Panc1 (cell line): ENCODE measurements around the gene VTI1B. TPM values are rescaled to one million over a fixed set of nuclear protein-coding genes. Genes with fewer than 3 reads are reported as not detected.
"Not testable (repeated sequence)": the region's sequence is repeated elsewhere in the genome, so short reads cannot be mapped to it uniquely, and the experiment has no call there.

Experiments
- ATAC-seq: fragments of 200-7000 bp; cut with Tn5 transposase; 2 replicates; pipeline ENCODE4 v1.9.1; 2020; ENCODE audit warnings: mild to moderate bottlenecking, moderate library complexity
- BruUV-seq: library from RNA; stranded (reverse); fragments of 400-500 nt; replicated peaks from 2 replicates; lab custom pipeline; 2021; lab: Mats Ljungman, UMichigan
- CTCF ChIA-PET: fragments of 300-600 bp; sonication (Branson Sonifier 250); formaldehyde crosslinking; loops from one replicate; lab custom pipeline; 2022; ENCODE audit warnings: antibody characterized with exemption; lab: Charles Lee
- POLR2A ChIA-PET: fragments of 300-600 bp; sonication (Branson Sonifier 250); formaldehyde crosslinking; loops from one replicate; lab custom pipeline; 2022; ENCODE audit warnings: antibody characterized with exemption; lab: Charles Lee
- DNase-seq: peaks from one replicate; pipeline ENCODE4 v3.0.0-alpha.2; 2010; ENCODE audit warnings: low read depth, low spot score
- H3K27ac ChIP-seq: 2 replicates; pipeline ENCODE4 v1.5.1; 2011; ENCODE audit warnings: mild to moderate bottlenecking, low read length, inconsistent platforms
- H3K27me3 ChIP-seq: fragments of 200-500 bp; sonication (Bioruptor generic); 2 replicates; pipeline ENCODE4 v1.6.0; 2014; ENCODE audit warnings: low read length, inconsistent platforms; ENCODE audit not compliant: control insufficient read depth, insufficient read depth
- H3K36me3 ChIP-seq: fragments of 200-500 bp; sonication (Bioruptor generic); 2 replicates; pipeline ENCODE4 v1.5.1; 2014; ENCODE audit warnings: inconsistent platforms, mild to moderate bottlenecking, low read length, moderate library complexity; ENCODE audit not compliant: control insufficient read depth, insufficient read depth
- H3K4me1 ChIP-seq: 2 replicates; pipeline ENCODE4 v1.5.1; 2011; ENCODE audit warnings: inconsistent platforms, mild to moderate bottlenecking, low read length, moderate library complexity; ENCODE audit not compliant: control insufficient read depth, insufficient read depth
- H3K4me3 ChIP-seq, 2 experiments: 2 replicates each; pipeline ENCODE4 v1.5.1; 2011 to 2012; ENCODE audit warnings: low read depth in 2 of 2, low read length in 2 of 2, mild to moderate bottlenecking in 2 of 2, inconsistent platforms in 1 of 2, moderate library complexity in 1 of 2
- H3K9me3 ChIP-seq: fragments of 200-500 bp; sonication (Bioruptor generic); 2 replicates; pipeline ENCODE4 v1.5.1; 2014; ENCODE audit warnings: low read depth, mild to moderate bottlenecking, inconsistent platforms, low read length, moderate library complexity; ENCODE audit not compliant: control insufficient read depth, insufficient read depth
- POLR2AphosphoS5 ChIP-seq: IDR thresholded peaks from 2 replicates; pipeline ENCODE4 v1.6.1; 2012; ENCODE audit warnings: mild to moderate bottlenecking, low read depth, low read length, moderate library complexity
- SIN3A ChIP-seq: IDR thresholded peaks from 2 replicates; pipeline ENCODE4 v1.6.1; 2012; ENCODE audit warnings: low read depth, mild to moderate bottlenecking, low read length, moderate library complexity, borderline replicate concordance; ENCODE audit not compliant: insufficient read depth
- TCF7L2 ChIP-seq: IDR thresholded peaks from 2 replicates; pipeline ENCODE4 v1.6.1; 2011; ENCODE audit warnings: mild to moderate bottlenecking, low read depth, low read length, inconsistent platforms
- in situ Hi-C: cut with HindIII; loops from 2 replicates; pipeline ENCODE4 v1.10.0; 2016; ENCODE audit warnings: low sequenced_read_pairs, low pct_unique_long_range_greater_than_20kb
- intact Hi-C: fragments of 100-400 bp; cut with micrococcal nuclease; formaldehyde crosslinking; loops from one replicate; pipeline ENCODE4 v1.10.0; 2022; ENCODE audit not compliant: unreplicated experiment
- total RNA-seq: library from RNA; stranded (reverse); gene quantifications from one replicate; pipeline ENCODE4 v1.2.1, GENCODE V29; 2021; ENCODE audit not compliant: unreplicated experiment
- TF ChIP-seq, protein P1 (sequence below), 2 experiments: IDR thresholded peaks; 2 replicates each; pipeline ENCODE4 v1.6.1; 2011 to 2012; ENCODE audit warnings: low read depth in 2 of 2, control low read depth in 1 of 2, low read length in 1 of 2, mild to moderate bottlenecking in 1 of 2, moderate library complexity in 1 of 2; ENCODE audit not compliant: insufficient read depth in 1 of 2
- TF ChIP-seq, protein P2 (sequence below): fragments of 450-650 bp; IDR thresholded peaks from 2 replicates; pipeline ENCODE4 v1.5.1; 2017; ENCODE audit warnings: mild to moderate bottlenecking

VTI1B gene
- total RNA-seq, 1 experiment from 2014 or later, result 84.9 TPM

DNA sequence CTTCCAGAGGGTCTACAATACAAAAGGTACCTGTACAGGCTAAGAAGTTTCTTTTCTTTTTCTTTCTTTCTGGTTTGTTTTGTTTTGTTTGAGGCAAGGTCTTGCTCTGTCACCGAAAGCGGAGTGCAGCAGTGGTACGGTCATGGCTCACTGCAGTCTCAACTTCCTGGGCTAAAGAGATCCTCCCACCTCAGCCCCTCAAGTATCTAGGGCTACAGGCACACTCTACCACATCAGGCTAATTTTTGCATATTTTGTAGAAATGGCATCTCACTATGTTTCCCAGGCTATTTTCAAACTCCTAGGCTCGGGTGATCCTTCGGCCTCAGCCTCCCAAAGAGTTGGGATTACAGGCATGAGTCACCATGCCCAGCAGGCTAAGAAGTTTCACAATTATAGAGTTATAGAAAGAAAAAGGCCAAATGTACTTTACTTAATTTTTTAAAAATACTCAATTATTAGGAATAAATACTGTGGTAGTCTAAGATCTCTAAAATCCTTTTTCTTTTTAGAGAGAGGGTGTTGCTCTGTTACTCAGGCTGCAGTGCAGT, 71.4 kb downstream of the VTI1B start:
- DNase-seq (no peak), ATAC-seq (no peak)
- no TSS peak for BruUV-seq
- Histone ChIP-seq H3K9me3 (no peaks in the 10 kb centered on the region), H3K4me1 (no peaks in the 10 kb centered on the region), H3K4me3 (no peak overlapping the region), H3K36me3 (no peaks in the 10 kb centered on the region), H3K27me3 (no peaks in the 10 kb centered on the region), H3K27ac (no peak overlapping the region)
- ChIA-PET POLR2A (no interaction called here), CTCF (no interaction called here)
- intact Hi-C loops (no loop called here), in situ Hi-C loops (no loop called here)
- TF ChIP-seq TCF7L2 (no peak), SIN3A (no peak), POLR2AphosphoS5 (no peak)
- TF ChIP-seq, protein P1, sequence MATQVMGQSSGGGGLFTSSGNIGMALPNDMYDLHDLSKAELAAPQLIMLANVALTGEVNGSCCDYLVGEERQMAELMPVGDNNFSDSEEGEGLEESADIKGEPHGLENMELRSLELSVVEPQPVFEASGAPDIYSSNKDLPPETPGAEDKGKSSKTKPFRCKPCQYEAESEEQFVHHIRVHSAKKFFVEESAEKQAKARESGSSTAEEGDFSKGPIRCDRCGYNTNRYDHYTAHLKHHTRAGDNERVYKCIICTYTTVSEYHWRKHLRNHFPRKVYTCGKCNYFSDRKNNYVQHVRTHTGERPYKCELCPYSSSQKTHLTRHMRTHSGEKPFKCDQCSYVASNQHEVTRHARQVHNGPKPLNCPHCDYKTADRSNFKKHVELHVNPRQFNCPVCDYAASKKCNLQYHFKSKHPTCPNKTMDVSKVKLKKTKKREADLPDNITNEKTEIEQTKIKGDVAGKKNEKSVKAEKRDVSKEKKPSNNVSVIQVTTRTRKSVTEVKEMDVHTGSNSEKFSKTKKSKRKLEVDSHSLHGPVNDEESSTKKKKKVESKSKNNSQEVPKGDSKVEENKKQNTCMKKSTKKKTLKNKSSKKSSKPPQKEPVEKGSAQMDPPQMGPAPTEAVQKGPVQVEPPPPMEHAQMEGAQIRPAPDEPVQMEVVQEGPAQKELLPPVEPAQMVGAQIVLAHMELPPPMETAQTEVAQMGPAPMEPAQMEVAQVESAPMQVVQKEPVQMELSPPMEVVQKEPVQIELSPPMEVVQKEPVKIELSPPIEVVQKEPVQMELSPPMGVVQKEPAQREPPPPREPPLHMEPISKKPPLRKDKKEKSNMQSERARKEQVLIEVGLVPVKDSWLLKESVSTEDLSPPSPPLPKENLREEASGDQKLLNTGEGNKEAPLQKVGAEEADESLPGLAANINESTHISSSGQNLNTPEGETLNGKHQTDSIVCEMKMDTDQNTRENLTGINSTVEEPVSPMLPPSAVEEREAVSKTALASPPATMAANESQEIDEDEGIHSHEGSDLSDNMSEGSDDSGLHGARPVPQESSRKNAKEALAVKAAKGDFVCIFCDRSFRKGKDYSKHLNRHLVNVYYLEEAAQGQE (IDR thresholded peaks at IDR 0.05; ENCODE audit: insufficient read depth in 1 of 2, low read depth in 2 of 2, low read length in 1 of 2), result no peak
- TF ChIP-seq, protein P2, sequence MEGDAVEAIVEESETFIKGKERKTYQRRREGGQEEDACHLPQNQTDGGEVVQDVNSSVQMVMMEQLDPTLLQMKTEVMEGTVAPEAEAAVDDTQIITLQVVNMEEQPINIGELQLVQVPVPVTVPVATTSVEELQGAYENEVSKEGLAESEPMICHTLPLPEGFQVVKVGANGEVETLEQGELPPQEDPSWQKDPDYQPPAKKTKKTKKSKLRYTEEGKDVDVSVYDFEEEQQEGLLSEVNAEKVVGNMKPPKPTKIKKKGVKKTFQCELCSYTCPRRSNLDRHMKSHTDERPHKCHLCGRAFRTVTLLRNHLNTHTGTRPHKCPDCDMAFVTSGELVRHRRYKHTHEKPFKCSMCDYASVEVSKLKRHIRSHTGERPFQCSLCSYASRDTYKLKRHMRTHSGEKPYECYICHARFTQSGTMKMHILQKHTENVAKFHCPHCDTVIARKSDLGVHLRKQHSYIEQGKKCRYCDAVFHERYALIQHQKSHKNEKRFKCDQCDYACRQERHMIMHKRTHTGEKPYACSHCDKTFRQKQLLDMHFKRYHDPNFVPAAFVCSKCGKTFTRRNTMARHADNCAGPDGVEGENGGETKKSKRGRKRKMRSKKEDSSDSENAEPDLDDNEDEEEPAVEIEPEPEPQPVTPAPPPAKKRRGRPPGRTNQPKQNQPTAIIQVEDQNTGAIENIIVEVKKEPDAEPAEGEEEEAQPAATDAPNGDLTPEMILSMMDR, result no peak

DNA sequence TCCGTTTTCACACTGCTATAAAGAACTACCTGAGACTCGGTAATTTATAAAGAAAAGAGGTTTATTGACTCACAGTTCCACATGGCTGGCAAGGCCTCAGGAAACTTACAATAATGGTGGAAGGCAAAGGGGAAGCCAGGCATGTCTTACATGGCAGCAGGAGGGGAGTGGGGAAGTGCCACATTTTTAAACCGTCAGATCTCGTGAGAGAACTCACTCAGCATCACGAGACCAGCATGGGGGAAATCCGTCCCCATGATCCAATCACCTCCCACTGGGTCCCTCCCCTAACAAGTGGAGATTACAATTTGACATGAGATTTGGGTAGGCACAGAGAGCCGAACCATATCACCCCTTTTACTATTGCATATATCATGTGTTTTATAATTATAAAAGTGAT, 72.4 kb downstream of the VTI1B start:
- H3K27me3 ChIP-seq, result no peaks in the 10 kb centered on the region
- H3K36me3 ChIP-seq, result no peaks in the 10 kb centered on the region; the same call in 1 of the 2 replicates
- CTCF ChIA-PET, result no interaction called here
- no peak for ATAC-seq
- H3K9me3 ChIP-seq, result no peaks in the 10 kb centered on the region
- POLR2A ChIA-PET, result no interaction called here
- no TSS peak for BruUV-seq
- DNase-seq, result no peak
- no peak overlapping the region for H3K27ac ChIP-seq
- in situ Hi-C loops, result no loop called here
- TF ChIP-seq, protein P1 (IDR thresholded peaks at IDR 0.05; ENCODE audit: insufficient read depth in 1 of 2, low read depth in 2 of 2, low read length in 1 of 2), result no peak
- TF ChIP-seq TCF7L2 (no peak), POLR2AphosphoS5 (no peak), SIN3A (no peak)
- TF ChIP-seq, protein P2, result no peak
- H3K4me3 ChIP-seq, result no peak overlapping the region
- intact Hi-C loops, result no loop called here
- H3K4me1 ChIP-seq, result no peaks in the 10 kb centered on the region

DNA sequence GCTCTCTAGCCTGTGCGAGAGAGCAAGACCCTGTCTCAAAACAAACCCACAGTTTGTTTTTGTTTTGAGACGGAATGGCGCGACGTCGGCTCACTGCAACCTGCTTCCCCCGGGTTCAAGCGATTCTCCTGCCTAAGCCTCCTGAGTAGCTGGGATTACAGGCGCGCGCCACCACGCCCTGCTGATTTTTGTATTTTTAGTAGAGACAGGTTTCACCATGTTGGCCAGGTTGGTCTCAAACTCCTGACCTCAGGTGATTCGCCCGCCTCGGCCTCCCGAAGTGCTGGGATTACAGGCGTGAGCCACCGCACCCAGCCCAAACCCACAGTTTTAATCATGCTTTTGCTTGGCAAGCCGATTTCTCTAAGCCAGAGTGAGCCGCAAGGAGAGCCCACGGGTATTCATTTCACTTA, 73.9 kb downstream of the VTI1B start:
- Histone ChIP-seq H3K4me3 (peak overlapping the region; percentile 77 to 82), H3K27ac (peak overlapping the region; percentile 68; the same call in 1 of the 2 replicates)
- H3K9me3 ChIP-seq, DNase-seq, CTCF ChIA-PET, H3K4me1 ChIP-seq, in situ Hi-C loops, ATAC-seq, BruUV-seq, H3K27me3 ChIP-seq, POLR2A ChIA-PET, H3K36me3 ChIP-seq, intact Hi-C loops: not testable (repeated sequence)
